Cardiac ventricle fibroblast (primary cell): Measurements from ENCODE around the gene MED26. TPM values are rescaled to one million over a fixed set of nuclear protein-coding genes. Genes with fewer than 3 reads are reported as not detected.

Experiments
- total RNA-seq: library from RNA; depleted of rRNA; stranded (reverse); fragments of >200 nt; gene quantifications from 2 replicates; pipeline ENCODE4 v1.2.3, GENCODE V29; 2015

The MED26 gene
- total RNA-seq: 5.3 and 7.4 TPM in 2 replicates

GRCh38 chr19:16628183-16628983, at the start of gene MED26:
MED26 (minus strand) TSS chr19:16628204; CDS start chr19:16627943, 261 bp downstream.

GRCh38 chr19:16660763-16661479, 32.9 kb upstream of the MED26 start, which contains the start of gene TMEM38A:
TMEM38A (plus strand) TSS chr19:16661139; CDS start chr19:16661218, 79 bp downstream.

GRCh38 chr19:16659832-16660708, 32.1 kb upstream of the MED26 start, which contains the start of gene SMIM7:
SMIM7 (minus strand) TSS chr19:16660144; CDS start chr19:16660110, 34 bp downstream.

GRCh38 chr19:16572332-16573211, 55.4 kb downstream of the MED26 start, which contains the start of gene SLC35E1:
SLC35E1 (minus strand) TSS chr19:16572415; CDS start chr19:16572364, 51 bp downstream.

DNA sequence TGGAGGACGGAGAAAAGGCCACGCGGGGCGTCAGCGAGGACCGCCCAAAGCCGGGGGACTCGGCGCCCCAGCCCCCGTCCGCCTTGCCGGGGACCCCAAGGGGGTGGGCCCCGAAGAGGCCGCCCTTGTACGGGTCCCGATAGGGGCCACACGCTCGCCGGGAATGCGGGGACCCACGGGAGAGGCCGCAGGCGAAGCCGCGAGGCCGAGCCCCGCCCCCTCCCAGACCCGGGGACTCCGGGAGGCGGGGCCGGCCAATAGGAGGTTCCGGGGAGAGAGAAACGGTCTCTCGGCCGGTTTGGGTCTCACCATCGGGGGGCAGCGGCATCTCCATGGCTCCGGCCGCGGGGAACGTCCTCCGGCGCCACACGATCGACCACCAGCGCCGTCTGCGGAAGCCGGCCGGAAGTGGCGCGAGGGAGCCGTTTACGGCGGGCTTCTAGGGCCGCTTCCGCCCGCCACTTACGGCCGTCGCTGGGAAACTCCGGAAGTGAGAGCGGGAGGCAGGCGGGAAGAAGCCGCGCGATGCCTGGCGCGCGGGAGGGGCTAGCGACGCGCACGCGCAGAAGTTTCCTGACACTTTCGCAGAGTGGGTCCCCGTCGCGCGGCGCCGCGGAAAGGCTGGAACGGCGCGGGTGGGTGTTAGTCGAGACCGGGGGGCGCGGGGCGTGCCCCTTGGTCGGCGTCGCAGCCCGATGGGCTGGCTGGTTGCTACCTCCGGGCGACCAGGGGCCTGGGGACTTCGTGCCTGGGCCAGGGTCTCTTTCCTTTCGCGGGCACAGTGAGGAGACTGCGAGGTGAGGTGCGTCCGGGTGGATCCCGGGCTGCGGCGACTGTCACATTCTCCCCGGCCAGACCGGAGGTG, 85.7 kb downstream of the MED26 start, which contains the start of gene CHERP:
CHERP (minus strand) TSS at position 393 of the 865 bp plus-strand sequence; CDS start at position 334, 59 bp downstream.

Other genes starting within 250 kb of the MED26 start
- gene EPS15L1, start 156.2 kb downstream of the MED26 start, total RNA-seq: 8.2 and 15.7 TPM in 2 replicates
- gene CALR3, start 132.0 kb downstream of the MED26 start, total RNA-seq: not detected in 2 replicates
- 3.6 and 5.9 TPM in 2 replicates for gene C19orf44, start 131.8 kb downstream of the MED26 start, total RNA-seq
- gene CHERP, start 85.8 kb downstream of the MED26 start, total RNA-seq: 8.9 and 10.9 TPM in 2 replicates
- 31.8 and 53.2 TPM in 2 replicates for gene SLC35E1, start 55.8 kb downstream of the MED26 start, total RNA-seq
- 96.5 and 112 TPM in 2 replicates for gene SMIM7, start 31.9 kb upstream of the MED26 start, total RNA-seq
- 1.3 and 3.6 TPM in 2 replicates for gene TMEM38A, start 32.9 kb upstream of the MED26 start, total RNA-seq
- not detected in 2 replicates for gene NWD1, start 91.6 kb upstream of the MED26 start, total RNA-seq
- gene SIN3B, start 201.2 kb upstream of the MED26 start, total RNA-seq: 18.6 and 31.4 TPM in 2 replicates